Measurements from ENCODE around the gene CLASP2. TPM values are rescaled to one million over a fixed set of nuclear protein-coding genes. Genes with fewer than 3 reads are reported as not detected.

Gene CLASP2
- total RNA-seq, 1 experiment from 2014 or later: 40.4 TPM

DNA sequence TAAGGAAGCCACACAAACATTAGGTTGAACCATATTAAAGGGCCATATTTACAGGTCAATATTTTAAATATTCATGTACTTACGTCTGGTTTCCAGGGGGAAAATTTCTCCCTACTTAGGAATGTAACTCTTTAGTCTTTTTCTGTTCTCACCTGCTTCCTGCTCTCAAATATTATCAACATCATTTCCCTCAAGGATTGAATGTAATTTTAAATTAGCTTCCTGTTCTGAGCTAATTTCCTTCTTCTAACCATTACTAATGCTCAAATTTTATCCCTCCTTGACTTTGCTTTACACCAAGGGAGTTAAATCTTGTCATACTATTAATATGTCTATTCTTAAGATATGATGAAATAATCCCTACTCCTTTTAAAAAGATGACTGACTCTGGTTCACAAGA is 174.5 kb downstream of the CLASP2 start:
- intact Hi-C loops (cut with micrococcal nuclease; ENCODE audit: unreplicated experiment): no loop called here
- in situ Hi-C loops (cut with HindIII; ENCODE audit: low pct_unique_long_range_greater_than_20kb, low sequenced_read_pairs): no loop called here
- no TSS peak for BruUV-seq (replicated peaks)

DNA sequence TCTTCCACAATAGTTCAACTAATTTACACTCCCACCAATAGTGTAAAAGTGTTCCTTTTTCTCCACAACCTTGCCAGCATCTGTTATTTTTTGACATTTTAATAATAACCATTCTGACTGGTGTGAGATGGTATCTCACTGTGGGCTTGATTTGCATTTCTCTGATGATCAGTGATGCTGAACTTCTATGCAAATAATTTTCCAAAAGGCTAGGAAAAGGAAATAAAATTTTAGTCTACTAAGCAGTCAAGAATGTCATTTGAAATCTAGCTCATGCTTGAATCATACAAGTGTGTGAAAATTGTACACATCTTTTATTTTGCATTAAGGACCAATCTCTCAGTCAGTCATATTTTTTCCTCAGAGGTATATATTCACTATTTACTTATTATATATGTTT is 176.1 kb downstream of the CLASP2 start:
- H3K36me3 ChIP-seq (ENCODE audit: control insufficient read depth, insufficient read depth, low read length): no peaks in the 10 kb centered on the region
- H3K4me3 ChIP-seq (ENCODE audit: low read depth in 2 of 2, low read length in 2 of 2): no peak overlapping the region
- CTCF ChIA-PET: no interaction called here
- no peak for ATAC-seq
- H3K9me3 ChIP-seq (ENCODE audit: control insufficient read depth, insufficient read depth, low read depth, low read length): no peaks in the 10 kb centered on the region
- in situ Hi-C loops (cut with HindIII; ENCODE audit: low pct_unique_long_range_greater_than_20kb, low sequenced_read_pairs): no loop called here
- no peak overlapping the region for H3K27ac ChIP-seq (ENCODE audit: low read length)
- POLR2A ChIA-PET: no interaction called here
- TF ChIP-seq TCF7L2 (IDR thresholded peaks at IDR 0.05; ENCODE audit: low read depth, low read length) (no peak), SIN3A (IDR thresholded peaks at IDR 0.05; ENCODE audit: borderline replicate concordance, insufficient read depth, low read depth, low read length) (no peak), POLR2AphosphoS5 (IDR thresholded peaks at IDR 0.05; ENCODE audit: low read depth, low read length) (no peak)
- TF ChIP-seq, protein P1, sequence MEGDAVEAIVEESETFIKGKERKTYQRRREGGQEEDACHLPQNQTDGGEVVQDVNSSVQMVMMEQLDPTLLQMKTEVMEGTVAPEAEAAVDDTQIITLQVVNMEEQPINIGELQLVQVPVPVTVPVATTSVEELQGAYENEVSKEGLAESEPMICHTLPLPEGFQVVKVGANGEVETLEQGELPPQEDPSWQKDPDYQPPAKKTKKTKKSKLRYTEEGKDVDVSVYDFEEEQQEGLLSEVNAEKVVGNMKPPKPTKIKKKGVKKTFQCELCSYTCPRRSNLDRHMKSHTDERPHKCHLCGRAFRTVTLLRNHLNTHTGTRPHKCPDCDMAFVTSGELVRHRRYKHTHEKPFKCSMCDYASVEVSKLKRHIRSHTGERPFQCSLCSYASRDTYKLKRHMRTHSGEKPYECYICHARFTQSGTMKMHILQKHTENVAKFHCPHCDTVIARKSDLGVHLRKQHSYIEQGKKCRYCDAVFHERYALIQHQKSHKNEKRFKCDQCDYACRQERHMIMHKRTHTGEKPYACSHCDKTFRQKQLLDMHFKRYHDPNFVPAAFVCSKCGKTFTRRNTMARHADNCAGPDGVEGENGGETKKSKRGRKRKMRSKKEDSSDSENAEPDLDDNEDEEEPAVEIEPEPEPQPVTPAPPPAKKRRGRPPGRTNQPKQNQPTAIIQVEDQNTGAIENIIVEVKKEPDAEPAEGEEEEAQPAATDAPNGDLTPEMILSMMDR (IDR thresholded peaks at IDR 0.05): no peak
- TF ChIP-seq, protein P2, sequence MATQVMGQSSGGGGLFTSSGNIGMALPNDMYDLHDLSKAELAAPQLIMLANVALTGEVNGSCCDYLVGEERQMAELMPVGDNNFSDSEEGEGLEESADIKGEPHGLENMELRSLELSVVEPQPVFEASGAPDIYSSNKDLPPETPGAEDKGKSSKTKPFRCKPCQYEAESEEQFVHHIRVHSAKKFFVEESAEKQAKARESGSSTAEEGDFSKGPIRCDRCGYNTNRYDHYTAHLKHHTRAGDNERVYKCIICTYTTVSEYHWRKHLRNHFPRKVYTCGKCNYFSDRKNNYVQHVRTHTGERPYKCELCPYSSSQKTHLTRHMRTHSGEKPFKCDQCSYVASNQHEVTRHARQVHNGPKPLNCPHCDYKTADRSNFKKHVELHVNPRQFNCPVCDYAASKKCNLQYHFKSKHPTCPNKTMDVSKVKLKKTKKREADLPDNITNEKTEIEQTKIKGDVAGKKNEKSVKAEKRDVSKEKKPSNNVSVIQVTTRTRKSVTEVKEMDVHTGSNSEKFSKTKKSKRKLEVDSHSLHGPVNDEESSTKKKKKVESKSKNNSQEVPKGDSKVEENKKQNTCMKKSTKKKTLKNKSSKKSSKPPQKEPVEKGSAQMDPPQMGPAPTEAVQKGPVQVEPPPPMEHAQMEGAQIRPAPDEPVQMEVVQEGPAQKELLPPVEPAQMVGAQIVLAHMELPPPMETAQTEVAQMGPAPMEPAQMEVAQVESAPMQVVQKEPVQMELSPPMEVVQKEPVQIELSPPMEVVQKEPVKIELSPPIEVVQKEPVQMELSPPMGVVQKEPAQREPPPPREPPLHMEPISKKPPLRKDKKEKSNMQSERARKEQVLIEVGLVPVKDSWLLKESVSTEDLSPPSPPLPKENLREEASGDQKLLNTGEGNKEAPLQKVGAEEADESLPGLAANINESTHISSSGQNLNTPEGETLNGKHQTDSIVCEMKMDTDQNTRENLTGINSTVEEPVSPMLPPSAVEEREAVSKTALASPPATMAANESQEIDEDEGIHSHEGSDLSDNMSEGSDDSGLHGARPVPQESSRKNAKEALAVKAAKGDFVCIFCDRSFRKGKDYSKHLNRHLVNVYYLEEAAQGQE (IDR thresholded peaks at IDR 0.05; ENCODE audit: insufficient read depth in 1 of 2, low read depth in 2 of 2, low read length in 1 of 2): no peak
- no peak for DNase-seq (ENCODE audit: low read depth, low spot score)
- intact Hi-C loops (cut with micrococcal nuclease; ENCODE audit: unreplicated experiment): no loop called here
- H3K4me1 ChIP-seq (ENCODE audit: control insufficient read depth, insufficient read depth, low read length): no peaks in the 10 kb centered on the region
- no TSS peak for BruUV-seq (replicated peaks)
- no peaks in the 10 kb centered on the region for H3K27me3 ChIP-seq (ENCODE audit: control insufficient read depth, insufficient read depth, low read length)

More for the DNA sequence above, 174.5 kb downstream of the CLASP2 start:
- no peak overlapping the region for H3K4me3 ChIP-seq (ENCODE audit: low read depth in 2 of 2, low read length in 2 of 2)
- no peaks in the 10 kb centered on the region for H3K4me1 ChIP-seq (ENCODE audit: control insufficient read depth, insufficient read depth, low read length)
- CTCF ChIA-PET: no interaction called here
- DNase-seq (ENCODE audit: low read depth, low spot score) (no peak), ATAC-seq (no peak)
- H3K27me3 ChIP-seq (ENCODE audit: control insufficient read depth, insufficient read depth, low read length): no peaks in the 10 kb centered on the region
- no peaks in the 10 kb centered on the region for H3K9me3 ChIP-seq (ENCODE audit: control insufficient read depth, insufficient read depth, low read depth, low read length)
- TF ChIP-seq, protein P1 (IDR thresholded peaks at IDR 0.05): no peak
- TF ChIP-seq SIN3A (IDR thresholded peaks at IDR 0.05; ENCODE audit: borderline replicate concordance, insufficient read depth, low read depth, low read length) (no peak), TCF7L2 (IDR thresholded peaks at IDR 0.05; ENCODE audit: low read depth, low read length) (no peak), POLR2AphosphoS5 (IDR thresholded peaks at IDR 0.05; ENCODE audit: low read depth, low read length) (no peak)
- TF ChIP-seq, protein P2 (IDR thresholded peaks at IDR 0.05; ENCODE audit: insufficient read depth in 1 of 2, low read depth in 2 of 2, low read length in 1 of 2): no peak
- no peak overlapping the region for H3K27ac ChIP-seq (ENCODE audit: low read length)
- POLR2A ChIA-PET: no interaction called here
- no peaks in the 10 kb centered on the region for H3K36me3 ChIP-seq (ENCODE audit: control insufficient read depth, insufficient read depth, low read length)

Data from Panc1 (cell line).